Left lung (tissue), 10 donors: ENCODE results near the gene SNTG2. TPM values are rescaled to one million over a fixed set of nuclear protein-coding genes. Genes with fewer than 3 reads are reported as not detected.

Experiments used
- ATAC-seq: fragments of 200-7000 bp; cut with Tn5 transposase; one replicate; pipeline ENCODE4 v1.9.1; 2020; ENCODE audit warnings: moderate library complexity
- DNase-seq, 4 donors: peaks; one replicate each; pipeline ENCODE4 v3.0.0-alpha.2; 2013 to 2020
- H3K27ac ChIP-seq, 2 donors: fragments of 200-600 bp; sonication (generic) in 1 of 2; one replicate each; pipeline versions ENCODE4 v1.5.0 to v1.8.0; 2020 to 2021
- H3K27me3 ChIP-seq, 2 donors: fragments of 200-600 bp; sonication (generic) in 1 of 2; one replicate each; pipeline versions ENCODE4 v1.5.0 to v1.8.0; 2020 to 2021
- H3K36me3 ChIP-seq, 2 donors: fragments of 200-600 bp; sonication (generic) in 1 of 2; one replicate each; pipeline versions ENCODE4 v1.5.0 to v1.8.0; 2020 to 2021
- H3K4me1 ChIP-seq, 2 donors: fragments of 200-600 bp; one replicate each; pipeline ENCODE4 v1.8.0; 2021
- H3K4me3 ChIP-seq, 2 donors: fragments of 200-600 bp; sonication (generic) in 1 of 2; one replicate each; pipeline versions ENCODE4 v1.5.0 to v1.8.0; 2020 to 2021; ENCODE audit warnings: mild to moderate bottlenecking in 1 of 2
- H3K9me3 ChIP-seq, 2 donors: fragments of 200-600 bp; sonication (generic) in 1 of 2; one replicate each; pipeline versions ENCODE4 v1.5.0 to v1.8.0; 2020 to 2021
- intact Hi-C, 2 donors: fragments of 100-400 bp; cut with DNase I; formaldehyde crosslinking; loops; one replicate each; pipeline versions ENCODE4 v1.11.2 to v1.14.2; 2022
- polyA plus RNA-seq, 6 donors: library from polyadenylated mRNA; unstranded; fragments of 120-200 nt; gene quantifications; one replicate each; pipeline ENCODE4 v1.2.1, GENCODE V29; 2013; ENCODE audit not compliant: insufficient read length in 6 of 6
- total RNA-seq, 2 donors: library from RNA; stranded (reverse); fragmentation: NEBNext Ultra II Directional; extraction: Animal tissue kit (Norgen Biotek cat#: 25700); gene quantifications; one replicate each; pipeline ENCODE4 v1.2.1, GENCODE V29; 2021
- TF ChIP-seq, protein P1 (sequence below), 2 donors: fragments of 200-600 bp; sonication (generic) in 1 of 2; IDR thresholded peaks; one replicate each; pipeline versions ENCODE4 v1.5.0 to v1.8.0; 2021; ENCODE audit warnings: antibody characterized with exemption in 2 of 2
- donor health status: DM: no; HTN: yes; CAD: no.
- donor health status: DM: no; HTN: no; CAD: no.

The SNTG2 gene
- total and polyA plus RNA-seq, 8 donors = 0.24 to 3.2 (median 0.64) TPM

DNA sequence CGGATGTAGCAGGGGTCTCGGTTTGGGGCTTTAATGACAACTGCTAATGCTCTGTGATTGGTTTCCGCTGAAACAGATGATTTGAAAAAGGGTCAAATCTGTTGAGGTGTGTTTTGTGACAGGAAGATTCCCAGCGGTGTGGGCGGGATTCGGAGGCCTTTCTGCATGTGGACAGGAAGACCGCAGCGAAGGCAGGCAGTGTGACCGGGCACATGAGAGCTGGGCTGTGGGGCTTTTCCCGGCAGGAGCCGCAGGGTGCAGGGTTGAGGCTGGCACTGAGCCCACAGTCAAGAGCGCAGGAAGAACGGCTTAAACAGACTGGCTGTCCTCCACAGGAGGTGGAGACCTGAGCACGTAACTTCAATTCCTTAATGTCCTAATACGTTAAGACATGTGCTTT is 282.6 kb downstream of the SNTG2 start:
- Histone ChIP-seq H3K27me3 (no peaks in the 10 kb centered on the region), H3K4me3 (no peak overlapping the region), H3K27ac (no peak overlapping the region), H3K36me3 (no peaks in the 10 kb centered on the region), H3K4me1 (peaks cover 3 to 5% of the 10 kb centered on the region in 2 donors), H3K9me3 (peaks cover 0 to 3% of the 10 kb centered on the region in 2 donors)
- intact Hi-C loops = no loop called here
- DNase-seq (peak in 1 of 4 donors; percentile 54), ATAC-seq (peak; percentile 83)
- TF ChIP-seq, protein P1, sequence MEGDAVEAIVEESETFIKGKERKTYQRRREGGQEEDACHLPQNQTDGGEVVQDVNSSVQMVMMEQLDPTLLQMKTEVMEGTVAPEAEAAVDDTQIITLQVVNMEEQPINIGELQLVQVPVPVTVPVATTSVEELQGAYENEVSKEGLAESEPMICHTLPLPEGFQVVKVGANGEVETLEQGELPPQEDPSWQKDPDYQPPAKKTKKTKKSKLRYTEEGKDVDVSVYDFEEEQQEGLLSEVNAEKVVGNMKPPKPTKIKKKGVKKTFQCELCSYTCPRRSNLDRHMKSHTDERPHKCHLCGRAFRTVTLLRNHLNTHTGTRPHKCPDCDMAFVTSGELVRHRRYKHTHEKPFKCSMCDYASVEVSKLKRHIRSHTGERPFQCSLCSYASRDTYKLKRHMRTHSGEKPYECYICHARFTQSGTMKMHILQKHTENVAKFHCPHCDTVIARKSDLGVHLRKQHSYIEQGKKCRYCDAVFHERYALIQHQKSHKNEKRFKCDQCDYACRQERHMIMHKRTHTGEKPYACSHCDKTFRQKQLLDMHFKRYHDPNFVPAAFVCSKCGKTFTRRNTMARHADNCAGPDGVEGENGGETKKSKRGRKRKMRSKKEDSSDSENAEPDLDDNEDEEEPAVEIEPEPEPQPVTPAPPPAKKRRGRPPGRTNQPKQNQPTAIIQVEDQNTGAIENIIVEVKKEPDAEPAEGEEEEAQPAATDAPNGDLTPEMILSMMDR (IDR thresholded peaks at IDR 0.05) = no peak

DNA sequence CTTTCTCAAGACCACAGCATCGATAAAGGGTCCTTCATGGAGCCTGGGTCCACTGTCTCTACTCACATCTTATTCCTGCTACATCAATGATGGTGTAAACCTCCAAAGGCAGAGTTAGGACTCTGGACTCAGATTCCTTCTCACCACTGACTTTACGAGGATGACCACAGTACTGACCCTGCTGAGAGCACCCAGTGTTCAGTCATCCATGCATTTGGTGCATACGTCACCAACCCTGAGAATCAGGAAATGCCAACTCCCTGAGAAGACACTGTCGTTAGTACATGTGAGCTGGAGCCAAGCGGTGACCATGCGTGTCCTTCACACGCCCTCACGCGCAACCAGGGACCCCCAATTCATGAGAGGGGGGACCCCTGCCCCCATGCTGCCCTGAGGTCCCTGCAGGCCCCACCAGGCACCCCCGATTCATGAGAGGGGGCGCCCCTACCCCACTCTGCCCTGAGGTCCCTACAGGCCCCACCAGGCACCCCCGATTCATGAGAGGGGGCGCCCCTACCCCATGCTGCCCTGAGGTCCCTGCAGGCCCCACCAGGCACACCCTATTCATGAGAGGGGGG is 284.2 kb downstream of the SNTG2 start:
- Histone ChIP-seq H3K36me3 (no peaks in the 10 kb centered on the region), H3K27me3 (no peaks in the 10 kb centered on the region), H3K4me1 (peaks cover 3 to 4% of the 10 kb centered on the region in 2 donors), H3K27ac (no peak overlapping the region), H3K9me3 (no peaks in the 10 kb centered on the region), H3K4me3 (no peak overlapping the region)
- TF ChIP-seq, protein P1 (IDR thresholded peaks at IDR 0.05) = no peak
- ATAC-seq (no peak), DNase-seq (no peak)
- intact Hi-C loops = no loop called here

DNA sequence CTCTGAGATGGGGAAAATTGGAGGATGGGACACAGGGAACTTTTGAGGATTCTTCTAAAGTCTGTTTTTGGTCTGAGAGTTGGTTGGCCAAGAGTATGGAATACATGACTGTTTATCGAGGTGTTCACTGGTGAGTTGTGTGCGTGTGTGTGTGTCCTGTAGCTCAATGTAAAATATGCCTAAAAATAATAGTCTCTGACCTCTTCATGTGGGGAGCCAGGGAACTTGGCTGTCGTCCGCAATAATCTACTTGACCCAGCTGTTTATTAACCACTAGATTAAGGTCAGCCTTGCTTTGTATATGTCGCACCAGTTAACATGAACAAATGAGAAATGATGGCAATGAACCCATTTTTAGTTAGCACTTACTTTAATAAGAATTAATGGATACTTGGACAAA is 285.2 kb downstream of the SNTG2 start:
- Histone ChIP-seq H3K9me3 (no peaks in the 10 kb centered on the region), H3K4me3 (no peak overlapping the region), H3K27ac (no peak overlapping the region), H3K4me1 (peaks cover 3 to 4% of the 10 kb centered on the region in 2 donors), H3K27me3 (no peaks in the 10 kb centered on the region), H3K36me3 (no peaks in the 10 kb centered on the region)
- ATAC-seq = no peak
- intact Hi-C loops = no loop called here
- peak in 1 of 4 donors; percentile 32 for DNase-seq
- TF ChIP-seq, protein P1 (IDR thresholded peaks at IDR 0.05) = no peak

DNA sequence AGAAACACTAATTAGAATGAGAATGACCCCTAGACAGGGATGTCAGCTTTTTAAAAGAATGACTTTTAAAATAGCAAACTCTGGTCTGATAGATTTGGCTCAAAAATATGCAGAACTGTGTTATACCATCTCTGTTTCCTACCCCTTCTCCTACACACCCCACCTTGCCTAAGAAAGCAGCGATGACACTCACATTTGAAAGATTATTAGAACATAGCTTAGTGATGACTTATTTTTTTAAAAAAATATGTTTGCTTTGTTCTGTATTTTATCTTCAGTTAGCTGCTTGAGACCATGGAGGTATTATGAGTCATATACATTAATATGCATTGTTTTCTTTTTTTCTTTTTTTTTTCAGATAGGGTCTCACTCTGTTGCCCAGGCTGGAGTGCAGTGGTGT is 286.0 kb downstream of the SNTG2 start:
- H3K36me3 ChIP-seq = no peaks in the 10 kb centered on the region
- intact Hi-C loops = no loop called here
- no peak for DNase-seq
- peaks cover 3 to 4% of the 10 kb centered on the region in 2 donors for H3K4me1 ChIP-seq
- ATAC-seq = no peak
- H3K4me3 ChIP-seq = no peak overlapping the region
- TF ChIP-seq, protein P1 (IDR thresholded peaks at IDR 0.05) = no peak
- H3K27me3 ChIP-seq = no peaks in the 10 kb centered on the region
- no peaks in the 10 kb centered on the region for H3K9me3 ChIP-seq
- no peak overlapping the region for H3K27ac ChIP-seq

DNA sequence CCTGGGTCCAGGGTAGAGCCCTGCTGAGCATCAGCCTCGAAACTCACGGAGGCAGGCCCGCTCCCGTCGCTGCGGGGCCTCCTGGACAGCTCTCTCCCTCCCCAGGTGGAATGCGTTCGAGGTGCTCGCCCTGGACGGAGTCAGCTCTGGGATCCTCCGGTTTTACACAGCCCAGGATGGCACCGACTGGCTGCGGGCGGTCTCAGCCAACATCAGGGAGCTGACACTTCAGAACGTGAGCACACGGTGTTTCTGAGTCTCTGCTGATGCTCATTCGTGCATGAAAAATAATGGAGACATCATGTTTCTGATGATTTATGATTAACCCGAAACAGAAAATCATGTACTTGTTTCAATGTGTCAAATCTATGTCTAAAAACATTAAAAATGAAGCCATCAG is 287.1 kb downstream of the SNTG2 start:
- Histone ChIP-seq H3K27me3 (no peaks in the 10 kb centered on the region), H3K9me3 (no peaks in the 10 kb centered on the region), H3K4me3 (no peak overlapping the region), H3K27ac (no peak overlapping the region), H3K4me1 (peaks cover 3 to 4% of the 10 kb centered on the region in 2 donors), H3K36me3 (no peaks in the 10 kb centered on the region)
- no peak for DNase-seq
- no peak for ATAC-seq
- intact Hi-C loops = no loop called here
- TF ChIP-seq, protein P1 (IDR thresholded peaks at IDR 0.05) = no peak
